WERI-Rb-1 (cell line): ENCODE data around the gene OR52B6.

Experiments
- DNase-seq: peaks from one replicate; pipeline ENCODE4 v3.0.0-alpha.2; 2020
- H3K27ac ChIP-seq: fragments of 250-450 bp; sonication (Bioruptor Pico); 2 replicates; pipeline ENCODE4 v1.5.1; 2020; ENCODE audit warnings: mild to moderate bottlenecking, moderate library complexity
- H3K27me3 ChIP-seq: fragments of 250-450 bp; sonication (Bioruptor Pico); 2 replicates; pipeline ENCODE4 v1.5.1; 2021; ENCODE audit warnings: mild to moderate bottlenecking, low read depth, moderate library complexity; ENCODE audit not compliant: insufficient read depth, severe bottlenecking
- H3K36me3 ChIP-seq: fragments of 250-450 bp; sonication (Bioruptor Pico); 2 replicates; pipeline ENCODE4 v1.5.1; 2020; ENCODE audit warnings: mild to moderate bottlenecking, moderate library complexity
- H3K4me3 ChIP-seq: 2 replicates; pipeline ENCODE4 v1.5.1; 2011; ENCODE audit warnings: low read depth, mild to moderate bottlenecking, control low read depth, low read length
- H3K9me3 ChIP-seq: fragments of 250-450 bp; sonication (Bioruptor Pico); 2 replicates; pipeline ENCODE4 v1.5.1; 2021; ENCODE audit warnings: mild to moderate bottlenecking, moderate library complexity; ENCODE audit not compliant: severe bottlenecking
- CTCF ChIP-seq: IDR thresholded peaks from 2 replicates; pipeline ENCODE4 v1.5.1; 2011; ENCODE audit warnings: low read depth, mild to moderate bottlenecking, control low read depth, inconsistent platforms, low read length

OR52B6 gene

GRCh38 chr11:5626196-5626595, 45.5 kb downstream of the OR52B6 start:
- no peak for TF ChIP-seq CTCF
- Histone ChIP-seq H3K4me3 (no peak overlapping the region), H3K27me3 (peaks cover 85% of the 10 kb centered on the region), H3K36me3 (no peaks in the 10 kb centered on the region), H3K27ac (no peak overlapping the region), H3K9me3 (no peaks in the 10 kb centered on the region)
- no peak for DNase-seq

- no peak for TF ChIP-seq CTCF
- no peak overlapping the region for H3K27ac ChIP-seq
- peaks cover 75% of the 10 kb centered on the region for H3K27me3 ChIP-seq
- DNase-seq = no peak
- H3K9me3 ChIP-seq = no peaks in the 10 kb centered on the region
- H3K4me3 ChIP-seq = no peak overlapping the region
- no peaks in the 10 kb centered on the region for H3K36me3 ChIP-seq
These were observed 50.7 kb downstream of the OR52B6 start for GRCh38 chr11:5631417-5631816.
